ENCODE data around the gene EYA2. TPM values are rescaled to one million over a fixed set of nuclear protein-coding genes. Genes with fewer than 3 reads are reported as not detected.
"Not testable (repeated sequence)": the region's sequence is repeated elsewhere in the genome, so short reads cannot be mapped to it uniquely, and the experiment has no call there.

Gene EYA2
- 1.4 TPM for total RNA-seq
- long read RNA-seq, partial matches to known transcripts: 1 of 3 reads
- long read RNA-seq, other reads (novel, unspliced or antisense): 2 of 3 reads

- ATAC-seq (peak; percentile 63), DNase-seq (peak; percentile 50)
- intact Hi-C loops (cut with micrococcal nuclease): no loop called here
These were observed at the start of gene EYA2 for GRCh38 chr20:46894579-46894958. Gene EYA2, plus strand, starts transcription at chr20:46894843. Its CDS starts 95,168 bp downstream, at chr20:46990011.

GRCh38 chr20:46844965-46845364, 49.7 kb upstream of the EYA2 start:
- DNase-seq (no peak), ATAC-seq (no peak)
- intact Hi-C loops (cut with micrococcal nuclease): no loop called here

- DNase-seq: no peak
- ATAC-seq: no peak
- intact Hi-C loops (cut with micrococcal nuclease): no loop called here
These were observed 45.4 kb upstream of the EYA2 start for GRCh38 chr20:46849269-46849668.

- no peak for ATAC-seq
- intact Hi-C loops (cut with micrococcal nuclease): no loop called here
These were observed 44.9 kb upstream of the EYA2 start for GRCh38 chr20:46849751-46850150.

GRCh38 chr20:46850416-46850815, 44.2 kb upstream of the EYA2 start:
- DNase-seq (no peak), ATAC-seq (no peak)
- intact Hi-C loops (cut with micrococcal nuclease): no loop called here

More at GRCh38 chr20:46849751-46850150, 44.9 kb upstream of the EYA2 start:
- no peak for DNase-seq

GRCh38 chr20:46850896-46851295, 43.7 kb upstream of the EYA2 start:
- no peak for ATAC-seq
- intact Hi-C loops (cut with micrococcal nuclease): no loop called here

GRCh38 chr20:46851746-46852145, 42.9 kb upstream of the EYA2 start:
- no peak for DNase-seq
- intact Hi-C loops (cut with micrococcal nuclease): no loop called here
- ATAC-seq: no peak

More at GRCh38 chr20:46850896-46851295, 43.7 kb upstream of the EYA2 start:
- no peak for DNase-seq

- ATAC-seq (no peak), DNase-seq (no peak)
- intact Hi-C loops (cut with micrococcal nuclease): no loop called here
These were observed 42.3 kb upstream of the EYA2 start for GRCh38 chr20:46852313-46852712.

GRCh38 chr20:46853926-46854325, 40.7 kb upstream of the EYA2 start:
- intact Hi-C loops (cut with micrococcal nuclease): no loop called here
- ATAC-seq (no peak), DNase-seq (no peak)

- ATAC-seq (no peak), DNase-seq (no peak)
- intact Hi-C loops (cut with micrococcal nuclease): no loop called here
These were observed 37.4 kb upstream of the EYA2 start for GRCh38 chr20:46857061-46857831.

GRCh38 chr20:46865824-46866223, 28.8 kb upstream of the EYA2 start:
- DNase-seq: no peak
- intact Hi-C loops (cut with micrococcal nuclease): no loop called here
- no peak for ATAC-seq

GRCh38 chr20:46870041-46870440, 24.6 kb upstream of the EYA2 start:
- ATAC-seq: no peak
- intact Hi-C loops (cut with micrococcal nuclease): no loop called here
- DNase-seq: no peak

GRCh38 chr20:46872328-46873211, 22.1 kb upstream of the EYA2 start:
- DNase-seq (peak; percentile 39), ATAC-seq (no peak)
- intact Hi-C loops (cut with micrococcal nuclease): no loop called here

GRCh38 chr20:46875059-46875458, 19.6 kb upstream of the EYA2 start:
- ATAC-seq (no peak), DNase-seq (no peak)
- intact Hi-C loops (cut with micrococcal nuclease): no loop called here

- DNase-seq: no peak
- intact Hi-C loops (cut with micrococcal nuclease): no loop called here
- ATAC-seq: no peak
These were observed 15.3 kb upstream of the EYA2 start for GRCh38 chr20:46879386-46879785.

- DNase-seq; intact Hi-C loops (cut with micrococcal nuclease); ATAC-seq: not testable (repeated sequence)
These were observed 14.7 kb upstream of the EYA2 start for GRCh38 chr20:46879963-46880362.

- ATAC-seq (no peak), DNase-seq (no peak)
- intact Hi-C loops (cut with micrococcal nuclease): no loop called here
These were observed 10.8 kb upstream of the EYA2 start for GRCh38 chr20:46883892-46884291.

GRCh38 chr20:46890682-46891081, 4.0 kb upstream of the EYA2 start:
- ATAC-seq (no peak), DNase-seq (no peak)
- intact Hi-C loops (cut with micrococcal nuclease): no loop called here

GRCh38 chr20:46893051-46893450, 1.6 kb upstream of the EYA2 start:
- ATAC-seq: no peak
- no peak for DNase-seq

GRCh38 chr20:46893877-46894578, 615 bp upstream of the EYA2 start:
- ATAC-seq (no peak), DNase-seq (no peak)
- intact Hi-C loops (cut with micrococcal nuclease): no loop called here

More at GRCh38 chr20:46893051-46893450, 1.6 kb upstream of the EYA2 start:
- intact Hi-C loops (cut with micrococcal nuclease): no loop called here

All from left ventricle myocardium superior (tissue), 1 donor.